Neutrophil (primary cell): ENCODE data around the gene NXPH4.

ENCODE experiments used
- H3K27ac ChIP-seq: fragments of 200-600 bp; sonication (generic); 2 replicates; pipeline ENCODE4 v1.5.1; 2016; ENCODE audit warnings: mild to moderate bottlenecking, moderate library complexity
- H3K27me3 ChIP-seq: fragments of 200-600 bp; sonication (generic); 2 replicates; pipeline ENCODE4 v1.6.0; 2016; ENCODE audit warnings: mild to moderate bottlenecking
- H3K36me3 ChIP-seq: fragments of 200-600 bp; sonication (generic); 2 replicates; pipeline ENCODE4 v1.5.1; 2017
- H3K4me1 ChIP-seq, 2 experiments: fragments of 200-600 bp in 1 of 2; sonication (generic) in 1 of 2; 1 replicate in 1 of 2; 2 replicates in 1 of 2; pipeline versions ENCODE4 v1.5.1 to v1.6.1; 2013 to 2016; ENCODE audit warnings: low read depth in 1 of 2, low read length in 1 of 2, mild to moderate bottlenecking in 1 of 2, moderate library complexity in 1 of 2; ENCODE audit not compliant: control insufficient read depth in 1 of 2, insufficient read depth in 1 of 2
- H3K4me3 ChIP-seq, 2 experiments: fragments of 200-600 bp in 1 of 2; sonication (generic) in 1 of 2; 1 replicate in 1 of 2; 2 replicates in 1 of 2; pipeline ENCODE4 v1.5.1; 2013 to 2016; ENCODE audit warnings: low read depth in 1 of 2, low read length in 1 of 2, mild to moderate bottlenecking in 1 of 2, moderate library complexity in 1 of 2
- H3K9me3 ChIP-seq: fragments of 200-600 bp; sonication (generic); 2 replicates; pipeline ENCODE4 v1.5.1; 2016
- TF ChIP-seq, protein P1 (sequence below): fragments of 200-600 bp; sonication (generic); IDR thresholded peaks from 2 replicates; pipeline ENCODE4 v1.5.1; 2016; ENCODE audit warnings: antibody characterized with exemption

The NXPH4 gene

DNA sequence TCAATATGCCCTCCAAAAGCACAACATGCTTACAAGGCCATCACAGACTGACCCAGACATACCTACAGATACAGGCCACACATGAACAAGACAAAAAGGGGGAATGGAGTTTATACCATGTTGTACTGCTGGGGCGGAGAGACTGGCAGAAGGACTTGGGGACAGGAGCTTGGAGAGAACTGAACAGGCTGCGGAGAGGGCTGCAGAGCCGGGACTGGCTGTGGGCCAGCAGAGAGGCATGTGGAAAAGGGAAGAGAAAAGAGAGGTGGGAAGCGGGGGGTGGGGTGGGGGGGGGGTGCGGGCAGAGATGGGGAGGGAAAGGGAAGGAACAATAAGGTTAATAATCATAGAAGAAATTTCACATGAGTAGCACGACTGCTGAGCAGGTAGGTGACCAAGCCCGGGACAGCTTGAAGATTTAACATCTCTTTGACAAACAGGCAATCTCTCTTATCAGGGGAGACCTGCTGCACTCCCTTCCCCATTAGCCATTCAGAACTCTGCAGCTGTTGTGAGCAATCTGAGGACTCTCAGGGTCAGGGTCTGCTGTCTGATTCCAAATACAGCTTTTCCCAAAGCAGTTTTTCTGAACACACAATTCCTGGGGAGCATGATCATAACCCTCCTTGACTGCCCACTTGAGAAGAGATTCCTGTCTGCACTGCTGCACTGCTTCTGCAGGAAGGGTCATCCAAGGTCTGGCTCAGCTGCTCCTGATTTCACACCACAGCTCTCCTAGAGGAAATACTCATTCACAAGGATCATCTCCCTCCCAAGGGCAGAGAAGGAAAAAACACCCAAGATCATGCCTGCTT, 56.0 kb downstream of the NXPH4 start:
- no peak overlapping the region for H3K27ac ChIP-seq
- no peaks in the 10 kb centered on the region for H3K27me3 ChIP-seq
- peaks cover 0 to 6% of the 10 kb centered on the region in 2 experiments for H3K4me1 ChIP-seq
- H3K36me3 ChIP-seq: peaks cover 89% of the 10 kb centered on the region
- no peak overlapping the region for H3K4me3 ChIP-seq
- H3K9me3 ChIP-seq: no peaks in the 10 kb centered on the region
- TF ChIP-seq, protein P1, sequence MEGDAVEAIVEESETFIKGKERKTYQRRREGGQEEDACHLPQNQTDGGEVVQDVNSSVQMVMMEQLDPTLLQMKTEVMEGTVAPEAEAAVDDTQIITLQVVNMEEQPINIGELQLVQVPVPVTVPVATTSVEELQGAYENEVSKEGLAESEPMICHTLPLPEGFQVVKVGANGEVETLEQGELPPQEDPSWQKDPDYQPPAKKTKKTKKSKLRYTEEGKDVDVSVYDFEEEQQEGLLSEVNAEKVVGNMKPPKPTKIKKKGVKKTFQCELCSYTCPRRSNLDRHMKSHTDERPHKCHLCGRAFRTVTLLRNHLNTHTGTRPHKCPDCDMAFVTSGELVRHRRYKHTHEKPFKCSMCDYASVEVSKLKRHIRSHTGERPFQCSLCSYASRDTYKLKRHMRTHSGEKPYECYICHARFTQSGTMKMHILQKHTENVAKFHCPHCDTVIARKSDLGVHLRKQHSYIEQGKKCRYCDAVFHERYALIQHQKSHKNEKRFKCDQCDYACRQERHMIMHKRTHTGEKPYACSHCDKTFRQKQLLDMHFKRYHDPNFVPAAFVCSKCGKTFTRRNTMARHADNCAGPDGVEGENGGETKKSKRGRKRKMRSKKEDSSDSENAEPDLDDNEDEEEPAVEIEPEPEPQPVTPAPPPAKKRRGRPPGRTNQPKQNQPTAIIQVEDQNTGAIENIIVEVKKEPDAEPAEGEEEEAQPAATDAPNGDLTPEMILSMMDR: no peak

DNA sequence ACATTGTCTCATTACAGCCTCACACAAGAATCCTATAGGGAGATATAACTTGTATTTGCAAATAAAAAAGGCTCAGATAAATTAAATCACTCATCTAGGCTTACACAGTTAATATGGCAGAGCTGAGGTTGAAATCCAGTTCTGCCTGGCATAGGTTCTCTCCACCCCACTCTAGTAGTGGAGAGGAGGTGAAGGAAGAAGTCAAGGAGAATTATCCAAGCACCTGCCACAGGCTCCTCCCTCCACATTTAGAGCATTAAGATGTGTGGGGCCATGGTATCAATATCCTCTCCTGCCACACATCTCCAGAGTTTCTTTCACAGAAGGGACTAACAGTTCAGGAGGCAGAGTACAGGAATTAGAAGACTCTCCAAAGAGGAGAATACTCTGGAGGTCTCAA, 56.9 kb downstream of the NXPH4 start:
- Histone ChIP-seq H3K4me3 (no peak overlapping the region), H3K27me3 (no peaks in the 10 kb centered on the region), H3K27ac (no peak overlapping the region), H3K9me3 (no peaks in the 10 kb centered on the region), H3K36me3 (peaks cover 89% of the 10 kb centered on the region), H3K4me1 (no peaks in the 10 kb centered on the region)
- TF ChIP-seq, protein P1: no peak
